Neutrophil (primary cell): ENCODE data around the gene WDR81.
"Not testable (repeated sequence)": the region's sequence is repeated elsewhere in the genome, so short reads cannot be mapped to it uniquely, and the experiment has no call there.

Experiments
- H3K27ac ChIP-seq: fragments of 200-600 bp; sonication (generic); 2 replicates; pipeline ENCODE4 v1.5.1; 2016; ENCODE audit warnings: mild to moderate bottlenecking, moderate library complexity
- H3K27me3 ChIP-seq: fragments of 200-600 bp; sonication (generic); 2 replicates; pipeline ENCODE4 v1.6.0; 2016; ENCODE audit warnings: mild to moderate bottlenecking
- H3K36me3 ChIP-seq: fragments of 200-600 bp; sonication (generic); 2 replicates; pipeline ENCODE4 v1.5.1; 2017
- H3K4me1 ChIP-seq, 2 experiments: fragments of 200-600 bp in 1 of 2; sonication (generic) in 1 of 2; 1 replicate in 1 of 2; 2 replicates in 1 of 2; pipeline versions ENCODE4 v1.5.1 to v1.6.1; 2013 to 2016; ENCODE audit warnings: low read depth in 1 of 2, low read length in 1 of 2, mild to moderate bottlenecking in 1 of 2, moderate library complexity in 1 of 2; ENCODE audit not compliant: control insufficient read depth in 1 of 2, insufficient read depth in 1 of 2
- H3K4me3 ChIP-seq, 2 experiments: fragments of 200-600 bp in 1 of 2; sonication (generic) in 1 of 2; 1 replicate in 1 of 2; 2 replicates in 1 of 2; pipeline ENCODE4 v1.5.1; 2013 to 2016; ENCODE audit warnings: low read depth in 1 of 2, low read length in 1 of 2, mild to moderate bottlenecking in 1 of 2, moderate library complexity in 1 of 2
- H3K9me3 ChIP-seq: fragments of 200-600 bp; sonication (generic); 2 replicates; pipeline ENCODE4 v1.5.1; 2016
- CTCF ChIP-seq: fragments of 200-600 bp; sonication (generic); IDR thresholded peaks from 2 replicates; pipeline ENCODE4 v1.5.1; 2016; ENCODE audit warnings: antibody characterized with exemption

Gene WDR81

GRCh38 chr17:1758807-1759206 lies 34.3 kb downstream of the WDR81 start:
- H3K4me1 ChIP-seq: peaks cover 0 to 3% of the 10 kb centered on the region in 2 experiments

GRCh38 chr17:1759529-1759928 lies 35.0 kb downstream of the WDR81 start:
- H3K9me3 ChIP-seq: no peaks in the 10 kb centered on the region
- peaks cover 0 to 3% of the 10 kb centered on the region in 2 experiments for H3K4me1 ChIP-seq
- no peak overlapping the region for H3K27ac ChIP-seq
- no peak for TF ChIP-seq CTCF
- no peak overlapping the region for H3K4me3 ChIP-seq
- peaks cover 28% of the 10 kb centered on the region for H3K27me3 ChIP-seq
- H3K36me3 ChIP-seq: no peaks in the 10 kb centered on the region

More at GRCh38 chr17:1758807-1759206, 34.3 kb downstream of the WDR81 start:
- TF ChIP-seq CTCF: no peak
- Histone ChIP-seq H3K4me3 (no peak overlapping the region), H3K27me3 (peaks cover 22% of the 10 kb centered on the region), H3K9me3 (no peaks in the 10 kb centered on the region), H3K36me3 (no peaks in the 10 kb centered on the region), H3K27ac (no peak overlapping the region)

GRCh38 chr17:1762233-1762900 lies 37.9 kb downstream of the WDR81 start:
- no peaks in the 10 kb centered on the region for H3K9me3 ChIP-seq
- H3K36me3 ChIP-seq: no peaks in the 10 kb centered on the region
- H3K4me1 ChIP-seq: peaks cover 0 to 3% of the 10 kb centered on the region in 2 experiments
- no peak overlapping the region for H3K4me3 ChIP-seq
- peaks cover 28% of the 10 kb centered on the region for H3K27me3 ChIP-seq
- TF ChIP-seq CTCF: no peak
- no peak overlapping the region for H3K27ac ChIP-seq

GRCh38 chr17:1762901-1763898 lies 38.7 kb downstream of the WDR81 start:
- no peaks in the 10 kb centered on the region for H3K36me3 ChIP-seq
- H3K9me3 ChIP-seq: no peaks in the 10 kb centered on the region
- no peak overlapping the region for H3K27ac ChIP-seq
- TF ChIP-seq CTCF: no peak
- H3K4me1 ChIP-seq: peaks cover 0 to 3% of the 10 kb centered on the region in 2 experiments
- peaks cover 28% of the 10 kb centered on the region for H3K27me3 ChIP-seq
- no peak overlapping the region for H3K4me3 ChIP-seq

GRCh38 chr17:1764284-1764683 lies 39.8 kb downstream of the WDR81 start:
- Histone ChIP-seq H3K27me3 (peaks cover 21% of the 10 kb centered on the region), H3K9me3 (no peaks in the 10 kb centered on the region), H3K27ac (no peak overlapping the region), H3K4me1 (no peaks in the 10 kb centered on the region), H3K36me3 (no peaks in the 10 kb centered on the region), H3K4me3 (no peak overlapping the region)
- TF ChIP-seq CTCF: no peak

- H3K4me1 ChIP-seq, H3K36me3 ChIP-seq, H3K4me3 ChIP-seq, H3K9me3 ChIP-seq, H3K27ac ChIP-seq: not testable (repeated sequence)
- H3K27me3 ChIP-seq: peaks cover 21% of the 10 kb centered on the region
Observed at GRCh38 chr17:1764705-1765104, 40.2 kb downstream of the WDR81 start.
